HG03108 (cell line): Measurements from ENCODE around the gene WDR48.

Source experiments
- ATAC-seq: cut with Tn5 transposase; IDR thresholded peaks from one replicate; pipeline ENCODE4 v1.9.1; 2021; ENCODE audit warnings: moderate library complexity; ENCODE audit not compliant: unreplicated experiment

Gene WDR48

DNA sequence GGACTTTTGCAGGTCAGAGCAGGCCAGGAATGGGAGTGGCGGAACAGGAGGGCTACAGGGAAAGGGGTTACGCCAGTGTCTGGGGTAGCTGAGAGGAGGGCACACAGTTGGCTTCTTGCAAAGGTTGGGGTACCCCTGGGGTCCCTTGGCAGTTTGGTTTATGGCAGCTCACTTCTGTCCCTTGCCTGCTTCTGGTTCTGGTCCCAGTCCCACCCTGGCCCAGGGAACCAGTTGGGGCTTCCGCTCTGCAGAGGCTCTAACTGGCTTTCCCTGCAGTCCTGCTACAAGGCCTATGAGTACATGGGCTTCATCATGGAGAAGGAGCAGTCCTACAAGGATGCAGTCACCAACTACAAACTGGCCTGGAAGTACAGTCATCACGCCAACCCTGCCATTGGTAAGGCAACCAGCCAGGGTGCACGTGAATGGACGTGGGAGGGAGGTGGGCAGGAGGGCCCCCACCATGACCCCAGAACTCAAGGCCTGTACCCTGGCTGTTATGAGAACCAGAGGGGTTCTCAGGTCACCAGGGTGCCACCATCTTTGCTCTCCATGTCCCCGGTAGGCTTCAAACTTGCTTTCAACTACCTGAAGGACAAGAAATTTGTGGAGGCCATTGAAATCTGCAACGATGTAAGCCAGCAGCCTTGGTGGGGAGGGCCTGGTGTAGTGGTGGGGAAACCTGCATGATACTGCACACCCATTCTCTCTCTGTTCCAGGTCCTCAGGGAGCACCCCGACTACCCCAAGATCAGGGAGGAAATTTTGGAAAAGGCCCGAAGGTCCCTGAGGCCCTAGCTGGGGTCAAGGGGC lies 86.4 kb downstream of the WDR48 start:
- ATAC-seq: no peak

GRCh38 chr3:39138804-39139415 lies 87.1 kb downstream of the WDR48 start:
- ATAC-seq: no peak

DNA sequence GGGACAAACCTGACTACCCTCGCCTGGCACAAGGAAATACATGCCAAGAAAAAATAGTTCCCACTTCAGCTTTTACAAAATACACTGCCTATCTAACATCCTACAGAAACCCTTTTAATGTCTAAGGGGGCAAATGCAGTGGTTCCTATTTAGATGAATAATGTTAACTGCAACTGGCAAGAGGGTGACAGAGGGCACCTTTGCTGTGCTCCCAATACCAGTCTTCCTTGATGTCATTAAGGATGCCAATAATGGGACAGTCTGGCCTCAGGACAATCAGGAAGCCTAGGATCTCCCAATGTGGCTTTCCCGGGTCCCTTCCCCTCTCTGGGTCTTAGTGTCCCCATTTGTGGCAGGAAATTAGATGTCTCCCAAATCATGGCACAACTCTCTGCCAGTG lies 87.6 kb downstream of the WDR48 start:
- ATAC-seq: no peak

DNA sequence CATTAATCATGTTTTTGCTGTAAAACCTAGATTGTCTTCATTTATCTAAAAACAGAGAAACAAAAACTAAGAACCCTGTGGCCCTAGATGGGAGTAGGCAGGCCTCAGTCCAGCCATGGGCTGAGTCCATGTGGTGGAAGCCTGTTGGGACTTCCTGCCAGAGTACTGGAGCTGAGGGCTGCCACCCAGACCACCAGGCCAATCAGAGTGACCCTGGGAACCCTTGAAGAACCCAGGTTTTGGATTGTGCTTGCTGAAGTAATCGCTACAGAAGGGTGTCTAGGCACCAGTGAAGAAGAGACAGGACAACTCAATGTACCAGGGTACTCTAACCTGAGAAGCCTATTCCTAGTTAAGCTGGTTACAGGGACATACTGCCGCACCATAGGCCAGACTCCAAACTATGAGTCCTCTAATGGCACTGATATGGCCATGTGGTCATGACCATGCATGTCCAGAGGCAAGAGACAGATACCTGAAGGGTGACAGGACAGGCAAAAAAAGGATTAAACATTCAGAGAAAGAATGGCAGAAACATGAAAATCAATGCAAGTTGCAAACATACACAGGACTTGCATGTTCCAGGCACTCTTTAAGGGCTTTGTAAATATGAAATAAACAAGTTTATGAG lies 88.6 kb downstream of the WDR48 start:
- ATAC-seq: no peak

- no peak for ATAC-seq
These were observed 89.6 kb downstream of the WDR48 start for GRCh38 chr3:39141171-39141995.

DNA sequence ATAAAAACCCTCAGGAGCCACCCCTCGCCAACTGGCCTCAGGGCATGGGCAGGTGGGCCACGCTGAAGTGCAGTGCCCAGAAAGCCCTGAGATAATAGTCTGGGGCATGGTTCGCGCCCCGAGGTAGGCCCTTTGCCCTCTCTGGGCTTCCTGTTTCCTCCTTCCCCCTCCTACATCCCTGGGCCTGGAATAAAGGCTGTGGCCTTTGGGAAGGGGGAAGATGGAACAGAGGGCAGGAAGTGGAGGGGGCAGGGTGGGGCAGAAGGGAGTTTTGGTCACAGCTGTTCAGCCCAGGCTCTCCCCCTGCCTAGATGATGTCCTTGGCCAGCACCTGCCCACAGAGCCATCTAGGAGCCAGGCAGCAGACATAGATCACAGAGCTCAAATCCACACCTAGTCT lies 90.3 kb downstream of the WDR48 start:
- no peak for ATAC-seq

DNA sequence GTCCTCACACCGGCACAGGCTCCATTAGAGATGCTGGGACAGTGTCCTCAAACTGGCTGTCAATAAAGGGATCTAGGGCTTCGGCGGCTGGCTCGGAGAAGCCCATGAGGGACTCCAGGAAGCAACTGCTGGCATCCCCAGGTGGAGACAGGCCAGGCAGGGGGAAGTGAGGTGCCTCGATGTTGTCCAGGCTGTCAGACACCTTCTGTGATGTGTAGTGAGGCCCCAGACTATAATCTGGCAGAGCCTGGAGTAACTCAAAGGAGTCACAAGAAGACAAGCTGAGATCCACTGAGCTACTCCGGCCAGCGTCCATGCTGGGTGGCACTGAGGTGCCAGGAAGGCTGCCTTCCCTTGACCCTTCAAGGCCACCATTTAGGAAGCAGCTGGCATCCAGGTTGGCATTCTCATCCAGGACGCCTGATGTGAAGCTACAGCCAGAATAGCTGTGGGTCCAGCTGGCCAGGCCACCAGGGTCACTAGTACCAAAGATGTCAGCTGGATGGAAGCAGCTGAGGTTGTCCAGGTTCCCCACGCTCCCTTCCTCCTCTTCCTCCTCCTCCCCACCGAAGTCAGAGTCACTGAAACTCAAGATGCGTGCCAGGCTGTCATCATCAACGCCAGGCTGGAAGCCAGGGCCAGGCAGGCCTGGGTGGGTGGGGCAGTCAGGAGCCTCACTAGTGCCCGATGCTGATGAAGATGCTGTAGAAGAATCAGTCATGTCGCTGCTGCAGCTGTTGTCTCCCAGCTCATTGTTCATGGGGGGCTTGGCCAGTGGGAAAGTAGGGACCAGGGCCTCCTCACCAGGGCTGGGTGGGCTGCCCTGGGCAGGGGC lies 91.5 kb downstream of the WDR48 start:
- no peak for ATAC-seq

DNA sequence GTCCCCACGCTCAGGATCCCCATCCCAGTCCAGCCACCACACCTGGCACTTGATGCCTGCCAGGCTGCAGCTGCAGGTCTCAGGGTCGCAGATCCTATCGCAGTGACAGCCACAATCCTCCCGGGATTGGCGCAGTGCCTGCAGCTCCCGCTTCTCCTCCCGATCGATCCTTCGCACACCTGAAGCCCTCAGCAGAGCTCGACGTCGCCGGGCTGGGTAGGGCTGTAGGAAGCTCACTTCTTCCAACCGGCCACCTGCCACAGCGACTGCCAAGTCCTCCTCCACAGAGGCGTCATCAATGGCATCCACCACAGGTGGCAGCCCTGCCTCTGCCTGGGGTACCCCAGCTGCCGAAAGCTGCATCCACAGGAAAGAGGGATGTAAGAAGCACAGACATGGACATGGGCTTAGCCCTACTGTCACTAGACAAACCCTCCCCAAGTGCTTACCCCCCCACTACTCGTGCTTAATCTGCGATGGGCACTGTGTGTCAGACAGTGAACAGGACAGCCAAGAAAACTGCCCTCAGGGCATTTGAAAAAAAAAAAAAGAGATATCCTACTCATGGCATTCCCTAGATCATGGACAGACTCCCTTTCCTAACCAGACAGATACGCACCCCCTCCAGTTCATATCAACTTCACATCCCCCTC lies 92.4 kb downstream of the WDR48 start:
- no peak for ATAC-seq

DNA sequence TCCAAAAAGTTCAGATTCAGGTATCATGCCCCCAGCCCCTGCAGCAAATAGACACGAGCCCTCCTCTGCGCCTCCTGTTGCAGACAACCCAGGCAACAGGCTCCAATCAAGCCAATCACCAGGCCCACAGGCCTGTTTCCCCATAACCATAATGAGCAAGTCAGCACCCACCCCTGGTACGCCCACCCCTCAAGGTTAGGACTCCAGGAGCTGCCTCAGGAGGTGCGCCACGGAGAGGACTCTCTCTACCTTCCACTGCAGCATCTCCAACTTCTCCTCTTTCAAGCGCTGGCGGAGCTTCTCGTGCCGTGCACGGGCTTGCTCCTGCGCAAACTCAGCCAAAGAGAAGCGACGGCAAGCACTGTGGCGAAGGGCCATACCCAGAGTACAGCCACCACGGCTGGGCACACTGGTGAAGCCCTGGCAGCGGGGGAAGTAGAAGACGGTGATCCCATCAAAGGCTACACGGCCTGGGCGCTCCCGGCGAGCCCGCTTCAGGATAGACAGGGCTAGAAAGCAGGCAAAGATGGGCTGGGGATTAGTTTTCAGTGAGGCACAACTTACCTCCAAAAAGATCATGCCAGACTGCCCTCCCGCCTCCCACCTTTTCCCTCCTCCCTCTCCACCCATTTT lies 93.0 kb downstream of the WDR48 start:
- ATAC-seq: no peak

DNA sequence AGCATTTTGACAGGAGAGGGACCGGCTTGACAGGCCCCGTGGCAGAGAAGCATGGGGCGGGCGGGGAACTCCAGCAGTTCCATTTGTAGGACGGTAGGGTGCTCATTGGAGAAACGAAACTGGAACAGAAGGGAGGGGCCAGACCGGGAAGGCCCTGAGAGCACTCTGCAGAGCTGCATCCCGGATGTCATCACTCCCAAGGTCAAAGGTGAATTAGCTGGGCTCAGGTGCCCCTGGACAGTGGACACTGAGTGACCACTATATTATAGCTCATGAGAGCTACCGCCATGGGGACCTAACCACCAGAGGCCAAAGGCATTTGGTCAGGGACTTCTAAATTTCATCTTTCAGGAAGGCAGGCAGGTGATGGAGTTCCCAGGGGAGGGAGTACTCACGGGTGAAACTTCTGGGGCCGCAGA lies 94.3 kb downstream of the WDR48 start:
- no peak for ATAC-seq
